Measurements from ENCODE around the gene DCAF17. TPM values are rescaled to one million over a fixed set of nuclear protein-coding genes. Genes with fewer than 3 reads are reported as not detected.
"Not testable (repeated sequence)": the region's sequence is repeated elsewhere in the genome, so short reads cannot be mapped to it uniquely, and the experiment has no call there.

Gene DCAF17
- total and polyA plus RNA-seq, 2 donors: 7.9 to 14.7 TPM

DNA sequence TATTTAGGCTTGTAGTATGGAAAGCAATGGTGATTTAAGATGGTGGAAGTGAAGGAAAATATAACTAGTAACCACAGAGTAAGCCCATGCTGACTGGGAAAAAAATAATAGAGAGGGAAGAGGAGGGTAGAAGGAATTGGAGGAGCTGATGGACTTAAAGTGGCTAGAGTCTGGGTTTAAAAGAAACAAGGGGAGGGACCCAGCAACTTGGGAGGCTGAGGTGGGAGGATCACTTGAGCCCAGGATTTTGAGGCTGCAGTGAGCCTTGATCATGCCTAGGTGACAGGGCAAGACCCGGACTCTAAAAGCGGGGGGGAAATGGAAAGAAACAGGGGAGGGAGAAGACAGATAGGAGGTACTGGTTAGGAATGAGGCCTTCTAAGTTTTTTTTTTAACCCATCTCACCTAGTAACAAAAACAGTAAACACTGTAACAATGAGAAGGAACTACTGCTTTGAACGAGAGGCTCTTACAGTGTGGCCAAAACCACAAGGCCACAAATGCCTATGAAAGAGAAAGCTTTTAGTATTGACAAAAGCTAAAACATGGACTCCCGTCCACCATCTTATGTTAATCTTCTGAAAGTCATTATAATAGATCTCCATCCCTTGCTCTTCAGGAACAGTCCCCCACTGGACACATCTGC is 26.9 kb upstream of the DCAF17 start:
- no peaks in the 10 kb centered on the region for H3K36me3 ChIP-seq (ENCODE audit: control insufficient read depth in 2 of 2, insufficient read depth in 2 of 2, low read length in 1 of 2)
- WGBS: 83% methylated on average over 4 of the region's 4 CpGs
- no peaks in the 10 kb centered on the region for H3K27me3 ChIP-seq (ENCODE audit: control insufficient read depth in 2 of 2, insufficient read depth in 1 of 2, low read length in 1 of 2)
- H3K4me3 ChIP-seq (ENCODE audit: low read length in 2 of 2): no peak overlapping the region
- peaks cover 0 to 5% of the 10 kb centered on the region in 2 donors for H3K4me1 ChIP-seq (ENCODE audit: control insufficient read depth in 2 of 2, insufficient read depth in 2 of 2, low read length in 2 of 2)
- no peaks in the 10 kb centered on the region for H3K9me3 ChIP-seq (ENCODE audit: control insufficient read depth in 2 of 2, insufficient read depth in 1 of 2, low read length in 1 of 2)
- DNase-seq (ENCODE audit: low read depth in 6 of 9, low spot score in 9 of 9): no peak
- H3K27ac ChIP-seq (ENCODE audit: low read depth in 1 of 2, low read length in 1 of 2): no peak overlapping the region

DNA sequence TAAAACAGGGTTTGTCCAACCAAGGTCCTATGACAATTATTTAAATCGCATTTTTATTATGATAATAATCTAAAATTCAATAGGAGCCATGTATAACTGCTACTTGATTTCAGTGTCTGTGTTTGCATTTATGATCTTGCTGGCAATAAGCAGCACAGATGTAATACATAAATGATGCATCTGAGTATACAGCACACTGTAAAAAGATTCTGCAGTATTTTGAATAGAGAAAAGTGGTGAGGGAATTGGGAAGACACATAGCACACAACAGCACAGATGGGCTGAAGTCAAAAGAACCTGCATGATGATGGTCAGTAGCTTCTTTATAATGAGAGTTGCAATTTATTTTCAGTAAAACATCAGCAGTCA is 26.4 kb upstream of the DCAF17 start:
- H3K4me3 ChIP-seq (ENCODE audit: low read length in 2 of 2): no peak overlapping the region
- no peak overlapping the region for H3K27ac ChIP-seq (ENCODE audit: low read depth in 1 of 2, low read length in 1 of 2)
- H3K4me1 ChIP-seq (ENCODE audit: control insufficient read depth in 2 of 2, insufficient read depth in 2 of 2, low read length in 2 of 2): peaks cover 0 to 5% of the 10 kb centered on the region in 2 donors
- no peaks in the 10 kb centered on the region for H3K9me3 ChIP-seq (ENCODE audit: control insufficient read depth in 2 of 2, insufficient read depth in 1 of 2, low read length in 1 of 2)
- DNase-seq (ENCODE audit: low read depth in 6 of 9, low spot score in 9 of 9): no peak
- no peaks in the 10 kb centered on the region for H3K36me3 ChIP-seq (ENCODE audit: control insufficient read depth in 2 of 2, insufficient read depth in 2 of 2, low read length in 1 of 2)
- 99% methylated on average over 1 of the region's 1 CpG for WGBS
- no peaks in the 10 kb centered on the region for H3K27me3 ChIP-seq (ENCODE audit: control insufficient read depth in 2 of 2, insufficient read depth in 1 of 2, low read length in 1 of 2)

DNA sequence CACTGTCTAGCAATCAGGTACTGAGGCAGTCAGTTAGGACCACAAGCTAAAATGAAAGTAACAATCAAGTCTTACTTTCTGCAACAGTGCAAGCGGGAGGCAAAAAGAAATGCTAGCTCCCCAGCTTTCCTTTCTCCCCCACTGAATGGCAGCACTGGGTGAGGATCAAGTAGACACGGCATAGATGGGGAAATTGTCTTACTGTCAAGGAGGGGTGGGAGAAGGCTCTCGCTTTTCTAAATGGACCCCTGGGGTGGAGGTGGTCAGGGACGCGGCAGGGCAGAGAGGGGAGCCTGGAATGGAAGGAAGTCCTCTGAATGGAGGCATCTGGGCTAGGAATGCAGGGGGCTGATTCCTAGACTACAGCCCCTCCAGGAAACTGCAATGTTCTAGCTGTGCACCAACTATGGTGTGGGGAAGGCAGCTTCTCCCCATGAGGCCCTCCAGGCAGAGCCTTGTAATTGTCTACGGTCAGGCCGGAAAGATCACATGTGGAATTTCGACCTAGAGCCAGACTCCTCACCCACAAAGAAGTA is 24.5 kb upstream of the DCAF17 start:
- H3K9me3 ChIP-seq (ENCODE audit: control insufficient read depth in 2 of 2, insufficient read depth in 1 of 2, low read length in 1 of 2): no peaks in the 10 kb centered on the region

DNA sequence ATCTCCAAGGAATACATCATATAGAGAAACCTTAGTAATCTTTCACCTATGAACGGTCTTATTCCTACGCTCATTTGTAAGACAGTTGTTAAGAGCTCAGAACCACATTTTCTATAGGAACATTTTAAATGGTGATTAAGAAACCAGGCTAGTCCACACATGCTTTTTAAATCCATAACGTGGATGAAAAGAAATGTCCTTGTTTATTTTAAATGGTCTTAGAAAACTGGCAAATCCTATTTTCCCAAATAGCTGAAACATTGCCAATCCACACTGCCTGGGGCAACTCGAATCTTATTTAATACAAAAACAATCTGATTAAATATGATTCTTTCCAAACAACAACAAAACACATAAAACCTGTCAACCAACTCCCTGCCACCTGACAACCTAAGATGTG is 23.9 kb upstream of the DCAF17 start:
- no peak overlapping the region for H3K27ac ChIP-seq (ENCODE audit: low read depth in 1 of 2, low read length in 1 of 2)
- WGBS: 95% methylated on average over 4 of the region's 4 CpGs
- H3K4me1 ChIP-seq (ENCODE audit: control insufficient read depth in 2 of 2, insufficient read depth in 2 of 2, low read length in 2 of 2): peaks cover 0 to 5% of the 10 kb centered on the region in 2 donors
- no peak for DNase-seq (ENCODE audit: low read depth in 6 of 9, low spot score in 9 of 9)
- H3K9me3 ChIP-seq (ENCODE audit: control insufficient read depth in 2 of 2, insufficient read depth in 1 of 2, low read length in 1 of 2): no peaks in the 10 kb centered on the region
- H3K27me3 ChIP-seq (ENCODE audit: control insufficient read depth in 2 of 2, insufficient read depth in 1 of 2, low read length in 1 of 2): no peaks in the 10 kb centered on the region
- H3K36me3 ChIP-seq (ENCODE audit: control insufficient read depth in 2 of 2, insufficient read depth in 2 of 2, low read length in 1 of 2): no peaks in the 10 kb centered on the region
- no peak overlapping the region for H3K4me3 ChIP-seq (ENCODE audit: low read length in 2 of 2)

More for the DNA sequence above, 24.5 kb upstream of the DCAF17 start:
- H3K27ac ChIP-seq (ENCODE audit: low read depth in 1 of 2, low read length in 1 of 2): no peak overlapping the region
- peaks cover 0 to 5% of the 10 kb centered on the region in 2 donors for H3K4me1 ChIP-seq (ENCODE audit: control insufficient read depth in 2 of 2, insufficient read depth in 2 of 2, low read length in 2 of 2)
- H3K36me3 ChIP-seq (ENCODE audit: control insufficient read depth in 2 of 2, insufficient read depth in 2 of 2, low read length in 1 of 2): no peaks in the 10 kb centered on the region
- no peak overlapping the region for H3K4me3 ChIP-seq (ENCODE audit: low read length in 2 of 2)
- H3K27me3 ChIP-seq (ENCODE audit: control insufficient read depth in 2 of 2, insufficient read depth in 1 of 2, low read length in 1 of 2): no peaks in the 10 kb centered on the region
- DNase-seq (ENCODE audit: low read depth in 6 of 9, low spot score in 9 of 9): no peak
- WGBS: 67% methylated on average over 8 of the region's 8 CpGs

DNA sequence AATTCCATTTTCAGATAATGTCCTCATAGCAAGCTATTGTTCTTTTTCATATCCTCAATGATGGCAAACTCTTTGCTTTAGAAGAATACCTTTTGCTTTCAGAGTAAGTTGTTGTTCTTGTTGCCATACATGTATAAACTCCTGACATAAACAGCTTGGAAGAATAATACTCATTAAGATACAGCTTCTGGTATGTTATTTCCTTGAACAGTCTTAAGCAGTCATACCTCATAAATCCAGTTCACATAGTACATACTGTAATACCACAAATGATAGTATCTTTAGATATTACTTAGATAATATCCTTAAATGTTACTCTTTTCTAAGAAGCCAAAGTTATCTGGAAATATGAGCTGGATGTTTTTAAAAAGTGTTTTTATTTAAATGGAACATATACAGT is 23.4 kb upstream of the DCAF17 start:
- H3K27me3 ChIP-seq (ENCODE audit: control insufficient read depth in 2 of 2, insufficient read depth in 1 of 2, low read length in 1 of 2): no peaks in the 10 kb centered on the region
- H3K27ac ChIP-seq (ENCODE audit: low read depth in 1 of 2, low read length in 1 of 2): no peak overlapping the region
- no peaks in the 10 kb centered on the region for H3K36me3 ChIP-seq (ENCODE audit: control insufficient read depth in 2 of 2, insufficient read depth in 2 of 2, low read length in 1 of 2)
- peaks cover 0 to 5% of the 10 kb centered on the region in 2 donors for H3K4me1 ChIP-seq (ENCODE audit: control insufficient read depth in 2 of 2, insufficient read depth in 2 of 2, low read length in 2 of 2)
- no peak for DNase-seq (ENCODE audit: low read depth in 6 of 9, low spot score in 9 of 9)
- H3K9me3 ChIP-seq (ENCODE audit: control insufficient read depth in 2 of 2, insufficient read depth in 1 of 2, low read length in 1 of 2): no peaks in the 10 kb centered on the region
- no peak overlapping the region for H3K4me3 ChIP-seq (ENCODE audit: low read length in 2 of 2)

DNA sequence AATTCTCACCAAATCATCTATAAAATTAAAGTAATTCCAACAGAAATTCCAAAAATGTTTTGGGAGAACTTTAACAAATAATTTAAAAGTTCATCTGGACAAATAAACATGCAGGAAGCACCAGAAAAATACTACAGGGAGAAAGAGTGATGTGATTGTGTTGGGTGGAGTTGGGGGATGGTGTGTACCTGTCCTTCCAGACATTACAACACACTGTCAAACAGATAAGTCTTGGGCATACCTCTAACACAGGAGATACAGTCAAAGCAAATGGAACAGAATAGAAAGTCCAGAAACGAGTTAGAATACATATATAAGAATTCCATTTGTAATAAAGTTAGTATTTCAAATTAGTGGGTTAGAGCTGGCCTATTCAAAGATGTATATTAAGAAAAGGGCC is 22.8 kb upstream of the DCAF17 start:
- Histone ChIP-seq H3K9me3 (ENCODE audit: control insufficient read depth in 2 of 2, insufficient read depth in 1 of 2, low read length in 1 of 2) (no peaks in the 10 kb centered on the region), H3K27ac (ENCODE audit: low read depth in 1 of 2, low read length in 1 of 2) (no peak overlapping the region), H3K27me3 (ENCODE audit: control insufficient read depth in 2 of 2, insufficient read depth in 1 of 2, low read length in 1 of 2) (no peaks in the 10 kb centered on the region), H3K4me3 (ENCODE audit: low read length in 2 of 2) (no peak overlapping the region), H3K4me1 (ENCODE audit: control insufficient read depth in 2 of 2, insufficient read depth in 2 of 2, low read length in 2 of 2) (peaks cover 0 to 5% of the 10 kb centered on the region in 2 donors), H3K36me3 (ENCODE audit: control insufficient read depth in 2 of 2, insufficient read depth in 2 of 2, low read length in 1 of 2) (no peaks in the 10 kb centered on the region)
- DNase-seq (ENCODE audit: low read depth in 6 of 9, low spot score in 9 of 9): no peak
- 97% methylated on average over 1 of the region's 1 CpG for WGBS

DNA sequence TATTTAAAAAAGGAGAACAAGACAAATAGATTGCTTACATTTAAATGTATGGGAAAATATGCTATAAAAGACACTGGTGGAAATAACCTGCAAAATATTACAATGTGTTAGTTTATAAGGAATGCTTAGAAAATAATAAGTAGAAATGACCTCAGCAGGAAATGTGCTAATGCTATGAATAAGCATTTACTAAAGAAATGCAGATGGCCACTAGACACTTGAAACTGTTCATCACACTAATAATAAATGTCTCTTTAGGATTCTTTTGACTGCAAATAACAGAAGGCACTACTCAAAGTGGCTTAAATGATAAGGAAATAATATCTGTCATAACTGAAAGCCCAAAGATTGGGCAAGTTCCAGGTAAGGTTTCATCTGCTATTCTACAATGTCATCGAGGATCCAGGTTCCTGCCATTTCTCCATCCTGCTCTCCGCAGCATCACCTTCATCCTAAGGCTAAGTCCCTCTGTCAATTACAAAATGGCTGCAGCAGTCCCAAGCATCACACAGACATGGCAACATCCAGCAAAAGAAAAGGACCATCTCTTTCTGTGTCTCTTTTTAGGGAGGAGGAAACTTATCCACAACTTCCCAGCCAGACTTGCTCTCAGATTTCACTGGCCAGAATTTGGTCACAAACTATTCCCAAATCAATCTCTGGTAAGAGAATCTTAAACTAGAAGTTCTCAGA is 22.1 kb upstream of the DCAF17 start:
- Histone ChIP-seq H3K27me3 (ENCODE audit: control insufficient read depth in 2 of 2, insufficient read depth in 1 of 2, low read length in 1 of 2) (no peaks in the 10 kb centered on the region), H3K4me1 (ENCODE audit: control insufficient read depth in 2 of 2, insufficient read depth in 2 of 2, low read length in 2 of 2) (peaks cover 0 to 5% of the 10 kb centered on the region in 2 donors), H3K36me3 (ENCODE audit: control insufficient read depth in 2 of 2, insufficient read depth in 2 of 2, low read length in 1 of 2) (no peaks in the 10 kb centered on the region), H3K27ac (ENCODE audit: low read depth in 1 of 2, low read length in 1 of 2) (no peak overlapping the region), H3K9me3 (ENCODE audit: control insufficient read depth in 2 of 2, insufficient read depth in 1 of 2, low read length in 1 of 2) (no peaks in the 10 kb centered on the region), H3K4me3 (ENCODE audit: low read length in 2 of 2) (no peak overlapping the region)
- WGBS: 98% methylated on average over 2 of the region's 2 CpGs
- DNase-seq (ENCODE audit: low read depth in 6 of 9, low spot score in 9 of 9): no peak

DNA sequence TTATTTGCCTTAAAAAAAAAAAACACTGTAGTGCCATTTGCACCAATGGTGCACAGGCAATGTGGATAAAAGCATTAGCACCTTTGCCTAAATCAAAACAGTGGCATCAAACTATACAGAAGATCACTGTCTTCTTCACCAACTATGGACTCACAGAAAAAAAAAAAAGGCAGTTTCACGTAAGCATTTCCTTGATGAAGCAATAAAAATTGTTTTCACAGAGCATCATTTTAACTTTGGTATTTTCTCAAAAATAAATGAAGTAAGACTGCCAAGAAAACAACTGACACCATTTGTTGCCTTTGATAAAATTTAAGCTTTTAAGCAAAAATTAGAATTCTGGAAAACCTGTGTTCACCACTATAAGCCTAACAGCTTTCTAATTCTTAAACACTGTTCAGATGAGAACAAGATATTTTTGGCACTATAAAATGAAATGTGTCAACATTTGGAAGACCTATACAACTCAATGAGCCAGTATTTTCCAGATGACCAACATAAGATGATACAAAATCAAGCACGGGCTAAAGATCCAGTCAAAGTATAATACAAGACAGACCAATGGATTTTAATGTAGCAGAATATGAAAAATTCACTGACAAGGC is 21.4 kb upstream of the DCAF17 start:
- Histone ChIP-seq H3K27me3 (ENCODE audit: control insufficient read depth in 2 of 2, insufficient read depth in 1 of 2, low read length in 1 of 2) (no peaks in the 10 kb centered on the region), H3K9me3 (ENCODE audit: control insufficient read depth in 2 of 2, insufficient read depth in 1 of 2, low read length in 1 of 2) (no peaks in the 10 kb centered on the region), H3K4me1 (ENCODE audit: control insufficient read depth in 2 of 2, insufficient read depth in 2 of 2, low read length in 2 of 2) (peaks cover 0 to 5% of the 10 kb centered on the region in 2 donors), H3K36me3 (ENCODE audit: control insufficient read depth in 2 of 2, insufficient read depth in 2 of 2, low read length in 1 of 2) (no peaks in the 10 kb centered on the region), H3K27ac (ENCODE audit: low read depth in 1 of 2, low read length in 1 of 2) (no peak overlapping the region), H3K4me3 (ENCODE audit: low read length in 2 of 2) (no peak overlapping the region)
- DNase-seq (ENCODE audit: low read depth in 6 of 9, low spot score in 9 of 9): no peak
- 96% methylated on average over 2 of the region's 2 CpGs for WGBS

DNA sequence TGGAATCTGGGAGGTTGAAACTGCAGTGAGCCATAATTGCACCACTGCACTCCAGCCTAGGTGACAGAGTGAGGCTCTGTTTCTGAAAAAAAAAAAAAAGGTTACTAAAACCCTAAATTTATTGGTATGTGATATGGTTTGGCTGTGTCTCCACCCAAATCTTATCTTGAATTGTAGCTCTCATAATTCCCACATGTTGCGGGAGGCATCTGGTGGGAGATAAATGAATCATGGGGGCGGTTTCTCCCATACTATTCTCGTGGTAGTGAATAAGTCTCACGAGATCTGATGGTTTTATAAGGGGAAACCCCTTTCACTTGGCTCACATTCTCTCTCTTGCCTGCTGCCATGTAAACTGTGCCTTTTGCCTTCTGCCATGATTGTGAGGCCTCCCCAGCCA is 19.4 kb upstream of the DCAF17 start:
- not testable (repeated sequence) for H3K27ac ChIP-seq (ENCODE audit: low read depth in 1 of 2, low read length in 1 of 2); DNase-seq (ENCODE audit: low read depth in 6 of 9, low spot score in 9 of 9); H3K9me3 ChIP-seq (ENCODE audit: control insufficient read depth in 2 of 2, insufficient read depth in 1 of 2, low read length in 1 of 2); H3K4me3 ChIP-seq (ENCODE audit: low read length in 2 of 2); H3K36me3 ChIP-seq (ENCODE audit: control insufficient read depth in 2 of 2, insufficient read depth in 2 of 2, low read length in 1 of 2); H3K27me3 ChIP-seq (ENCODE audit: control insufficient read depth in 2 of 2, insufficient read depth in 1 of 2, low read length in 1 of 2); H3K4me1 ChIP-seq (ENCODE audit: control insufficient read depth in 2 of 2, insufficient read depth in 2 of 2, low read length in 2 of 2)
- 93% methylated on average over 4 of the region's 4 CpGs for WGBS
